ENCODE measurements around the gene HOXA4. TPM values are rescaled to one million over a fixed set of nuclear protein-coding genes. Genes with fewer than 3 reads are reported as not detected.

The HOXA4 gene
- total and polyA plus RNA-seq, 10 of the 15 experiments (the other 5 are each of a cell fraction or from before 2014, with no cell fraction given) = 0.07 TPM; not detected in 9

DNA sequence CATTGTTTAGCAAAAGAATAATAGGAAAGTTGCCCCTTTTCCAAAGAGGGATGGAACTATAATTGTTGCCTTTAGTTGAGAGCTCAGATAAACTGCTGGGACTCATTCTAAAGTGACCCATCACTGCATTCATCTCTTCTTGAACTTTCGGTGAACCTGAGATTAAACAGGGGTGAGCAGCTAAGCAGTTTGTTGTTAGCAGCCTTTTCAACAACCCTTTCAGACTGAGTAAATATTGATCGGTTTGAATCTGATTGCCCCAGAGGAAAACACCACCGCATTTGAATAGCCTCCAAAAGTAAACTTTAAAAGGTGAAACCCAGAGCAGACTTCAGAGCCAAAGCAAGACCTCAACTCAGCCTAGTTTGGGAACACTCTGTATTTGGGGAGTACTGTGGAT lies 39.5 kb downstream of the HOXA4 start:
- H3K36me3 ChIP-seq (ENCODE audit: control insufficient read depth in 2 of 2, insufficient read depth in 2 of 2, low read length in 1 of 2) = no peaks in the 10 kb centered on the region
- CTCF ChIA-PET = interaction anchor here (1.1 kb wide), 2 partner anchors 9 to 27 kb away, joined by 3 to 4 read pairs; no protein-coding TSS in a partner anchor
- H3K4me3 ChIP-seq = no peak overlapping the region
- SMC1A ChIA-PET (ENCODE audit: uncharacterized antibody, unreplicated experiment) = interaction anchor here (0.7 to 7.9 kb wide), 6 partner anchors 9 to 65 kb away, joined by 3 to 110 read pairs (median 4); no protein-coding TSS in a partner anchor
- H3K79me2 ChIP-seq (ENCODE audit: control insufficient read depth, insufficient read depth, low read length) = no peaks in the 10 kb centered on the region
- POLR2A ChIA-PET = no interaction called here
- H2AFZ ChIP-seq (ENCODE audit: control insufficient read depth, low read depth, low read length) = no peak overlapping the region
- no peak for DNase-seq (ENCODE audit: low read depth, low spot score)
- 2% methylated on average over 3 of the region's 3 CpGs for WGBS (ENCODE audit: insufficient coverage, insufficient replicate concordance, low lambda C conversion rate, missing lambda C conversion rate)
- ATAC-seq = no peak
- TF ChIP-seq, protein P1, sequence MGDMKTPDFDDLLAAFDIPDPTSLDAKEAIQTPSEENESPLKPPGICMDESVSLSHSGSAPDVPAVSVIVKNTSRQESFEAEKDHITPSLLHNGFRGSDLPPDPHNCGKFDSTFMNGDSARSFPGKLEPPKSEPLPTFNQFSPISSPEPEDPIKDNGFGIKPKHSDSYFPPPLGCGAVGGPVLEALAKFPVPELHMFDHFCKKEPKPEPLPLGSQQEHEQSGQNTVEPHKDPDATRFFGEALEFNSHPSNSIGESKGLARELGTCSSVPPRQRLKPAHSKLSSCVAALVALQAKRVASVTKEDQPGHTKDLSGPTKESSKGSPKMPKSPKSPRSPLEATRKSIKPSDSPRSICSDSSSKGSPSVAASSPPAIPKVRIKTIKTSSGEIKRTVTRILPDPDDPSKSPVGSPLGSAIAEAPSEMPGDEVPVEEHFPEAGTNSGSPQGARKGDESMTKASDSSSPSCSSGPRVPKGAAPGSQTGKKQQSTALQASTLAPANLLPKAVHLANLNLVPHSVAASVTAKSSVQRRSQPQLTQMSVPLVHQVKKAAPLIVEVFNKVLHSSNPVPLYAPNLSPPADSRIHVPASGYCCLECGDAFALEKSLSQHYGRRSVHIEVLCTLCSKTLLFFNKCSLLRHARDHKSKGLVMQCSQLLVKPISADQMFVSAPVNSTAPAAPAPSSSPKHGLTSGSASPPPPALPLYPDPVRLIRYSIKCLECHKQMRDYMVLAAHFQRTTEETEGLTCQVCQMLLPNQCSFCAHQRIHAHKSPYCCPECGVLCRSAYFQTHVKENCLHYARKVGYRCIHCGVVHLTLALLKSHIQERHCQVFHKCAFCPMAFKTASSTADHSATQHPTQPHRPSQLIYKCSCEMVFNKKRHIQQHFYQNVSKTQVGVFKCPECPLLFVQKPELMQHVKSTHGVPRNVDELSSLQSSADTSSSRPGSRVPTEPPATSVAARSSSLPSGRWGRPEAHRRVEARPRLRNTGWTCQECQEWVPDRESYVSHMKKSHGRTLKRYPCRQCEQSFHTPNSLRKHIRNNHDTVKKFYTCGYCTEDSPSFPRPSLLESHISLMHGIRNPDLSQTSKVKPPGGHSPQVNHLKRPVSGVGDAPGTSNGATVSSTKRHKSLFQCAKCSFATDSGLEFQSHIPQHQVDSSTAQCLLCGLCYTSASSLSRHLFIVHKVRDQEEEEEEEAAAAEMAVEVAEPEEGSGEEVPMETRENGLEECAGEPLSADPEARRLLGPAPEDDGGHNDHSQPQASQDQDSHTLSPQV (IDR thresholded peaks at IDR 0.05) = no peak
- TF ChIP-seq CBFB (IDR thresholded peaks at IDR 0.05; ENCODE audit: low read depth) (no peak), POU2F2 (IDR thresholded peaks at IDR 0.05; ENCODE audit: borderline replicate concordance, low read depth, low read length) (no peak), CHD4 (IDR thresholded peaks at IDR 0.05) (no peak), CBX5 (IDR thresholded peaks at IDR 0.05; ENCODE audit: low read depth) (no peak), SPI1 (IDR thresholded peaks at IDR 0.05; ENCODE audit: borderline replicate concordance, insufficient read depth, low read depth, low read length) (no peak), CHD2 (IDR thresholded peaks at IDR 0.05; ENCODE audit: borderline replicate concordance, low read depth, low read length) (no peak)
- TF ChIP-seq, protein P2, sequence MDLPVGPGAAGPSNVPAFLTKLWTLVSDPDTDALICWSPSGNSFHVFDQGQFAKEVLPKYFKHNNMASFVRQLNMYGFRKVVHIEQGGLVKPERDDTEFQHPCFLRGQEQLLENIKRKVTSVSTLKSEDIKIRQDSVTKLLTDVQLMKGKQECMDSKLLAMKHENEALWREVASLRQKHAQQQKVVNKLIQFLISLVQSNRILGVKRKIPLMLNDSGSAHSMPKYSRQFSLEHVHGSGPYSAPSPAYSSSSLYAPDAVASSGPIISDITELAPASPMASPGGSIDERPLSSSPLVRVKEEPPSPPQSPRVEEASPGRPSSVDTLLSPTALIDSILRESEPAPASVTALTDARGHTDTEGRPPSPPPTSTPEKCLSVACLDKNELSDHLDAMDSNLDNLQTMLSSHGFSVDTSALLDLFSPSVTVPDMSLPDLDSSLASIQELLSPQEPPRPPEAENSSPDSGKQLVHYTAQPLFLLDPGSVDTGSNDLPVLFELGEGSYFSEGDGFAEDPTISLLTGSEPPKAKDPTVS (IDR thresholded peaks at IDR 0.05; ENCODE audit: low read depth, low read length) = no peak
- TF ChIP-seq, protein P3, sequence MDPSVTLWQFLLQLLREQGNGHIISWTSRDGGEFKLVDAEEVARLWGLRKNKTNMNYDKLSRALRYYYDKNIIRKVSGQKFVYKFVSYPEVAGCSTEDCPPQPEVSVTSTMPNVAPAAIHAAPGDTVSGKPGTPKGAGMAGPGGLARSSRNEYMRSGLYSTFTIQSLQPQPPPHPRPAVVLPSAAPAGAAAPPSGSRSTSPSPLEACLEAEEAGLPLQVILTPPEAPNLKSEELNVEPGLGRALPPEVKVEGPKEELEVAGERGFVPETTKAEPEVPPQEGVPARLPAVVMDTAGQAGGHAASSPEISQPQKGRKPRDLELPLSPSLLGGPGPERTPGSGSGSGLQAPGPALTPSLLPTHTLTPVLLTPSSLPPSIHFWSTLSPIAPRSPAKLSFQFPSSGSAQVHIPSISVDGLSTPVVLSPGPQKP (IDR thresholded peaks at IDR 0.05; ENCODE audit: low read depth, low read length) = no peak
- TF ChIP-seq, protein P4, sequence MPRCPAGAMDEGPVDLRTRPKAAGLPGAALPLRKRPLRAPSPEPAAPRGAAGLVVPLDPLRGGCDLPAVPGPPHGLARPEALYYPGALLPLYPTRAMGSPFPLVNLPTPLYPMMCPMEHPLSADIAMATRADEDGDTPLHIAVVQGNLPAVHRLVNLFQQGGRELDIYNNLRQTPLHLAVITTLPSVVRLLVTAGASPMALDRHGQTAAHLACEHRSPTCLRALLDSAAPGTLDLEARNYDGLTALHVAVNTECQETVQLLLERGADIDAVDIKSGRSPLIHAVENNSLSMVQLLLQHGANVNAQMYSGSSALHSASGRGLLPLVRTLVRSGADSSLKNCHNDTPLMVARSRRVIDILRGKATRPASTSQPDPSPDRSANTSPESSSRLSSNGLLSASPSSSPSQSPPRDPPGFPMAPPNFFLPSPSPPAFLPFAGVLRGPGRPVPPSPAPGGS (IDR thresholded peaks at IDR 0.05; ENCODE audit: borderline replicate concordance, insufficient read depth, low read depth, low read length, poor library complexity, severe bottlenecking) = no peak
- BruUV-seq (replicated peaks) = no TSS peak
- no peaks in the 10 kb centered on the region for H3K4me1 ChIP-seq (ENCODE audit: control insufficient read depth, insufficient read depth, low read length)
- H3K4me2 ChIP-seq (ENCODE audit: control insufficient read depth, insufficient read depth) = no peak overlapping the region
- peaks cover 0 to 23% of the 10 kb centered on the region in 2 experiments; a peak in 3 of 4 replicates for H3K27me3 ChIP-seq (replicated peaks in 1 of 2; ENCODE audit: control insufficient read depth in 2 of 2, insufficient read depth in 2 of 2, low read length in 1 of 2)
- H3K27ac ChIP-seq (ENCODE audit: control insufficient read depth, insufficient read depth) = no peak overlapping the region
- H4K20me1 ChIP-seq (ENCODE audit: control insufficient read depth, insufficient read depth) = no peaks in the 10 kb centered on the region
- peaks cover 3% of the 10 kb centered on the region; the same call in 1 of the 3 replicates for H3K9me3 ChIP-seq (replicated peaks; ENCODE audit: control insufficient read depth, insufficient read depth, low read length)
- in situ Hi-C loops (cut with MboI) (no loop called here), intact Hi-C loops (cut with micrococcal nuclease; ENCODE audit: unreplicated experiment) (no loop called here)
- FAIRE-seq = no peak
- H3K9ac ChIP-seq (ENCODE audit: control insufficient read depth, insufficient read depth, low read length) = no peak overlapping the region
- RAD21 ChIA-PET (ENCODE audit: unreplicated experiment) = interaction anchor here (0.7 kb wide), 1 partner anchor 10 kb away, joined by 3 read pairs; no protein-coding TSS in a partner anchor
